Endothelial cell of hepatic sinusoid (primary cell): ENCODE results near the gene FPR1.
"Not testable (repeated sequence)": the region's sequence is repeated elsewhere in the genome, so short reads cannot be mapped to it uniquely, and the experiment has no call there.

Source experiments
- in situ Hi-C: cut with HindIII; loops from 2 replicates; pipeline ENCODE4 v1.10.0; 2017; ENCODE audit warnings: low sequenced_read_pairs

FPR1 gene

GRCh38 chr19:51739466-51740213 lies 12.0 kb downstream of the FPR1 start:
- in situ Hi-C loops = no loop called here

GRCh38 chr19:51738523-51738922 lies 13.2 kb downstream of the FPR1 start:
- in situ Hi-C loops = not testable (repeated sequence)

- in situ Hi-C loops = no loop called here
These were observed 13.8 kb downstream of the FPR1 start for GRCh38 chr19:51737924-51738323.

- in situ Hi-C loops = no loop called here
These were observed 14.3 kb downstream of the FPR1 start for GRCh38 chr19:51737389-51737788.

- in situ Hi-C loops = no loop called here
These were observed 15.8 kb downstream of the FPR1 start for GRCh38 chr19:51735759-51736449.

- in situ Hi-C loops = no loop called here
These were observed 17.7 kb downstream of the FPR1 start for GRCh38 chr19:51733742-51734522.

- in situ Hi-C loops = no loop called here
These were observed 21.9 kb downstream of the FPR1 start for GRCh38 chr19:51729781-51730180.

GRCh38 chr19:51727349-51727880 lies 24.3 kb downstream of the FPR1 start:
- in situ Hi-C loops = no loop called here

- in situ Hi-C loops = no loop called here
These were observed 25.6 kb downstream of the FPR1 start for GRCh38 chr19:51726049-51726448.

GRCh38 chr19:51724543-51724942 lies 27.1 kb downstream of the FPR1 start:
- in situ Hi-C loops = no loop called here

- in situ Hi-C loops = no loop called here
These were observed 29.2 kb downstream of the FPR1 start for GRCh38 chr19:51722492-51722891.

- in situ Hi-C loops = no loop called here
These were observed 29.8 kb downstream of the FPR1 start for GRCh38 chr19:51721905-51722304.

GRCh38 chr19:51719251-51719988 lies 32.3 kb downstream of the FPR1 start:
- in situ Hi-C loops = no loop called here

GRCh38 chr19:51716925-51717324 lies 34.8 kb downstream of the FPR1 start:
- in situ Hi-C loops = no loop called here

- in situ Hi-C loops = no loop called here
These were observed 35.8 kb downstream of the FPR1 start for GRCh38 chr19:51715850-51716249.

GRCh38 chr19:51714848-51715247 lies 36.8 kb downstream of the FPR1 start:
- in situ Hi-C loops = no loop called here

GRCh38 chr19:51713319-51714285 lies 38.1 kb downstream of the FPR1 start:
- in situ Hi-C loops = no loop called here

- in situ Hi-C loops = no loop called here
These were observed 39.1 kb downstream of the FPR1 start for GRCh38 chr19:51712461-51713081.

GRCh38 chr19:51711702-51712101 lies 40.0 kb downstream of the FPR1 start:
- in situ Hi-C loops = no loop called here
